ENCODE measurements around the gene CCDC157.

DNA sequence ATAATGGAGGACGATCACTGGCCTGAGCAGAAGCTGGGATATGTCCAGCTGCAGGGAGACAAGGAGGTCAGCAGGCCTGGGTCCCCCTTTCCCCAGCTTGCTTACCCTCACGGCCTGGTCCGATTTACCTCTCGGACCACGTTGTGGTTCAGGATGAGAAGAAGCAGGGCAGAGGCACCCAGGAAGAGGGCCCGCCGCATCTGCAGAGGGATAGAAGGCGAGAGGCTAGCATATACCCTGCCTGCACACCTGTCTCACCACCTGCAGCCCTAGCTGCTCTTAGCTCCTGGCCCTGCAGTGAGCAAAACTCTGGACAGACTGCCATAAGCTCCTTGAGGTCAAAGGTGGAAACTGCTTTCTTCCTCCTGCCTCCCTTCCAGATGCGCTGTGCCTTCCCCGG lies 29.1 kb downstream of the CCDC157 start:
- TF ChIP-seq, protein P1, sequence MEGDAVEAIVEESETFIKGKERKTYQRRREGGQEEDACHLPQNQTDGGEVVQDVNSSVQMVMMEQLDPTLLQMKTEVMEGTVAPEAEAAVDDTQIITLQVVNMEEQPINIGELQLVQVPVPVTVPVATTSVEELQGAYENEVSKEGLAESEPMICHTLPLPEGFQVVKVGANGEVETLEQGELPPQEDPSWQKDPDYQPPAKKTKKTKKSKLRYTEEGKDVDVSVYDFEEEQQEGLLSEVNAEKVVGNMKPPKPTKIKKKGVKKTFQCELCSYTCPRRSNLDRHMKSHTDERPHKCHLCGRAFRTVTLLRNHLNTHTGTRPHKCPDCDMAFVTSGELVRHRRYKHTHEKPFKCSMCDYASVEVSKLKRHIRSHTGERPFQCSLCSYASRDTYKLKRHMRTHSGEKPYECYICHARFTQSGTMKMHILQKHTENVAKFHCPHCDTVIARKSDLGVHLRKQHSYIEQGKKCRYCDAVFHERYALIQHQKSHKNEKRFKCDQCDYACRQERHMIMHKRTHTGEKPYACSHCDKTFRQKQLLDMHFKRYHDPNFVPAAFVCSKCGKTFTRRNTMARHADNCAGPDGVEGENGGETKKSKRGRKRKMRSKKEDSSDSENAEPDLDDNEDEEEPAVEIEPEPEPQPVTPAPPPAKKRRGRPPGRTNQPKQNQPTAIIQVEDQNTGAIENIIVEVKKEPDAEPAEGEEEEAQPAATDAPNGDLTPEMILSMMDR (IDR thresholded peaks at IDR 0.05): no peak
- TF ChIP-seq POLR2A (IDR thresholded peaks at IDR 0.05): no peak
